ENCODE results near the gene CA12. TPM values are rescaled to one million over a fixed set of nuclear protein-coding genes. Genes with fewer than 3 reads are reported as not detected.
A peak's percentile ranks its signal among the peaks of the same experiment; 100 is the strongest.

CA12 gene
- total and polyA plus RNA-seq, 9 of the 15 experiments (the other 6 are each of a cell fraction or from before 2014, with no cell fraction given): 0.01 to 0.78 (median 0.15) TPM; not detected in 1

- intact Hi-C loops (cut with micrococcal nuclease): no loop called here
- Histone ChIP-seq H3K36me3 (ENCODE audit: control insufficient read depth, insufficient read depth, low read length) (no peaks in the 10 kb centered on the region; the same call in 2 of the 3 replicates), H3K79me2 (ENCODE audit: control insufficient read depth, insufficient read depth, low read length) (no peaks in the 10 kb centered on the region), H3K9me3 (replicated peaks; ENCODE audit: control insufficient read depth, insufficient read depth, low read depth, low read length) (no peaks in the 10 kb centered on the region), H3K4me3 (no peak overlapping the region), H3K9me1 (ENCODE audit: control insufficient read depth, insufficient read depth, low read length) (no peaks in the 10 kb centered on the region), H3K27ac (ENCODE audit: extremely low read depth, low read depth, low read length) (no peak overlapping the region), H3K27me3 (ENCODE audit: control insufficient read depth in 2 of 2, insufficient read depth in 2 of 2, low read length in 2 of 2) (no peaks in the 10 kb centered on the region), H2AFZ (ENCODE audit: low read depth, low read length) (peak overlapping the region; percentile 22; the same call in 1 of the 2 replicates), H4K20me1 (replicated peaks; ENCODE audit: control insufficient read depth, insufficient read depth, low read length) (no peaks in the 10 kb centered on the region), H3K4me2 (ENCODE audit: insufficient read depth, low read length) (no peak overlapping the region), H3K9ac (ENCODE audit: insufficient read depth in 1 of 2, low read depth in 2 of 2, low read length in 2 of 2) (no peak overlapping the region), H3K4me1 (replicated peaks in 1 of 2; ENCODE audit: control insufficient read depth in 2 of 2, insufficient read depth in 2 of 2, low read length in 2 of 2) (peaks cover 4 to 16% of the 10 kb centered on the region in 2 experiments; a peak in 4 of 5 replicates)
- ATAC-seq (peak; percentile 20; the same call in 2 of the 3 replicates), DNase-seq (ENCODE audit: extremely low read depth in 1 of 4, low spot score in 3 of 4) (peak in 1 of 4 experiments; percentile 14), FAIRE-seq (no peak)
- no TSS peak for BruUV-seq (replicated peaks)
- WGBS (ENCODE audit: insufficient coverage, low coverage, missing lambda C conversion rate): 69% methylated on average over 5 of the region's 5 CpGs
- TF ChIP-seq C11orf30 (IDR thresholded peaks at IDR 0.05; ENCODE audit: low read depth) (peak; percentile 52), CEBPB (tag; IDR thresholded peaks at IDR 0.05) (peak; percentile 60), ARID3B (CRISPR knock-in tag; IDR thresholded peaks at IDR 0.05; ENCODE audit: borderline replicate concordance) (no peak), CEBPG (CRISPR knock-in tag; IDR thresholded peaks at IDR 0.05) (no peak), CEBPG (tag; conservative IDR thresholded peaks at IDR 0.05 in 1 of 2, IDR thresholded peaks at IDR 0.05 in 1 of 2) (0 out of 4 replicates have a peak, but pooled peaks have one; percentile 18 to 35), MAFG (tag; conservative IDR thresholded peaks at IDR 0.05) (peak; percentile 49; the same call in 1 of the 2 replicates), NFE2 (IDR thresholded peaks at IDR 0.05; ENCODE audit: low read depth) (peak; percentile 66), ZKSCAN8 (CRISPR knock-in tag; IDR thresholded peaks at IDR 0.05) (no peak), ZNF316 (IDR thresholded peaks at IDR 0.05) (peak; percentile 66)
- ChIA-PET POLR2A (interaction anchor here (0.6 to 1.4 kb wide), 4 partner anchors 19 to 137 kb away, joined by 3 to 5 read pairs (median 3); no protein-coding TSS in a partner anchor), CTCF (ENCODE audit: low intra/inter-chr PET ratio) (interaction anchor here (0.7 kb wide), 1 partner anchor 755 kb away, joined by 3 read pairs; no protein-coding TSS in a partner anchor)
- in situ Hi-C loops (cut with MboI): loop anchor here (5.0 to 25.0 kb wide), 3 partner anchors 110 to 770 kb away; partner anchors contain the start of gene FBXL22
Measured at GRCh38 chr15:63292771-63293170, 88.9 kb downstream of the CA12 start.
